ENCODE measurements around the gene MYO1C.

DNA sequence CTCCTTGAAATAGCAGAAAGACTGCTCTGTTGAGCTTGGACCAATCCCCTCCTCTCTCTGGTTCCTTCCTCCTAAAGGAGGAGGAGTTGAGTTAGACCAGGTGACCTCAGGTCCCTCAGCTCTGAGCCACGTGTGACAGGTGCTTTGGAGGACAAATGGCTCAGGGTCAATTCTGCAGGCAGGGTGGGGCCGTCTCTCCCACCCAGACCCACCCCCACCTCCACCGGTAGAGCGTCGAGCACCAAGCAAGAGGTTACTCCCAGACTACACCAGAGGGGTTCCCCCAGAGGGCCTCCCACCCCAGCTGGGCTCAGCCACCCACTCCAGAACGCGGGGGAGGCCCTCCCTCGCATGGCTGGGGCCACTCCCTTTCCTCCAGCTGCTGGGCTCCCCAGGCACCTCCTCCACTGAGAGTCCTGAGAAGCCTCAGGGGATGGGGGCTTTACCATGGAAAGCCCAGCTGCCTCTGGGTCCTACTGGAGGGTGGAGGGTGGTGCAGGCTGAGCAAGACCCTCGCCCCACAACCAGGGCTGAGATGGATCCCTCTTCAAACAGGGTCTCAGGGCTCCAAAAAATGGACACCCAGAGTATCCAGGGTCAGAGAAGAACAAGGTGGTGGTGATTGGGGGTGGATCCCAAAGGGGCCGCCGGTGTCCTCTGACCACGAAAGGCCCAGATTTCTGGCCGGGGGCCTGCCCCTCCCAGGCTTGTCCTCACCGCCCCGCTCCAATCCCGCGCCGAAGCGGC lies 7.6 kb downstream of the MYO1C start:
- no peak for TF ChIP-seq EZH2phosphoT487 (IDR thresholded peaks at IDR 0.05; ENCODE audit: low read depth, severe bottlenecking, unreplicated experiment)
- TF ChIP-seq EZH2 (IDR thresholded peaks at IDR 0.05; ENCODE audit: borderline replicate concordance), result no peak
- no peak for TF ChIP-seq CTCF (IDR thresholded peaks at IDR 0.05; ENCODE audit: poor library complexity)

Measured in hepatocyte (in vitro differentiated cells).